Left renal pelvis (tissue), 4 donors: ENCODE measurements around the gene EXOC4. TPM values are rescaled to one million over a fixed set of nuclear protein-coding genes. Genes with fewer than 3 reads are reported as not detected.

Experiments used
- DNase-seq, 4 donors: peaks; one replicate each; pipeline ENCODE4 v3.0.0-alpha.2; 2013; ENCODE audit warnings: low read depth in 4 of 4, low spot score in 3 of 4
- polyA plus RNA-seq, 4 donors: library from polyadenylated mRNA; unstranded; fragments of 120-200 nt; gene quantifications; one replicate each; pipeline ENCODE4 v1.2.1, GENCODE V29; 2013; ENCODE audit not compliant: insufficient read length in 4 of 4

Gene EXOC4
- polyA plus RNA-seq, 4 donors: 59.2 to 81.3 (median 72.0) TPM

GRCh38 chr7:133479456-133480065 lies 226.7 kb downstream of the EXOC4 start:
- DNase-seq: no peak

- DNase-seq: no peak
Measured at GRCh38 chr7:133480868-133481267, 228.0 kb downstream of the EXOC4 start.

- DNase-seq: no peak
Measured at GRCh38 chr7:133481676-133482075, 228.8 kb downstream of the EXOC4 start.

GRCh38 chr7:133482599-133482998 lies 229.7 kb downstream of the EXOC4 start:
- no peak for DNase-seq

- DNase-seq: no peak
Measured at GRCh38 chr7:133484086-133484485, 231.2 kb downstream of the EXOC4 start.

GRCh38 chr7:133489906-133490305 lies 237.0 kb downstream of the EXOC4 start:
- no peak for DNase-seq

GRCh38 chr7:133491201-133491691 lies 238.4 kb downstream of the EXOC4 start:
- DNase-seq: no peak

- no peak for DNase-seq
Measured at GRCh38 chr7:133491846-133492652, 239.2 kb downstream of the EXOC4 start.

GRCh38 chr7:133497061-133497460 lies 244.2 kb downstream of the EXOC4 start:
- DNase-seq: no peak

GRCh38 chr7:133501771-133502170 lies 248.9 kb downstream of the EXOC4 start:
- DNase-seq: no peak

GRCh38 chr7:133502498-133502897 lies 249.6 kb downstream of the EXOC4 start:
- no peak for DNase-seq

GRCh38 chr7:133502972-133503371 lies 250.1 kb downstream of the EXOC4 start:
- DNase-seq: no peak

GRCh38 chr7:133504825-133505224 lies 251.9 kb downstream of the EXOC4 start:
- no peak for DNase-seq

GRCh38 chr7:133509822-133510221 lies 256.9 kb downstream of the EXOC4 start:
- no peak for DNase-seq

- no peak for DNase-seq
Measured at GRCh38 chr7:133510326-133511055, 257.6 kb downstream of the EXOC4 start.

GRCh38 chr7:133511252-133511651 lies 258.4 kb downstream of the EXOC4 start:
- DNase-seq: no peak

- no peak for DNase-seq
Measured at GRCh38 chr7:133511708-133512107, 258.8 kb downstream of the EXOC4 start.

- DNase-seq: no peak
Measured at GRCh38 chr7:133512560-133512959, 259.7 kb downstream of the EXOC4 start.

- no peak for DNase-seq
Measured at GRCh38 chr7:133513608-133514007, 260.7 kb downstream of the EXOC4 start.

GRCh38 chr7:133514551-133514950 lies 261.7 kb downstream of the EXOC4 start:
- no peak for DNase-seq

GRCh38 chr7:133517766-133518165 lies 264.9 kb downstream of the EXOC4 start:
- DNase-seq: no peak
